Fibroblast of lung (primary cell): ENCODE data around the gene KLHDC7A. TPM values are rescaled to one million over a fixed set of nuclear protein-coding genes. Genes with fewer than 3 reads are reported as not detected.

Experiments used
- DNase-seq, 2 donors: peaks; one replicate each; pipeline versions ENCODE4 v3.0.0 to v3.0.0-alpha.2; 2010; ENCODE audit warnings: low read depth in 2 of 2
- H2AFZ ChIP-seq: 2 replicates; pipeline ENCODE4 v1.5.1; 2012; ENCODE audit warnings: low read length, control low read depth, inconsistent platforms
- H3K27ac ChIP-seq: 2 replicates; pipeline ENCODE4 v1.5.1; 2011; ENCODE audit warnings: low read length, control low read depth; ENCODE audit not compliant: insufficient read depth
- H3K27me3 ChIP-seq: 2 replicates; pipeline ENCODE4 v1.5.1; 2011; ENCODE audit warnings: mild to moderate bottlenecking, low read length; ENCODE audit not compliant: control insufficient read depth, insufficient read depth
- H3K36me3 ChIP-seq: 2 replicates; pipeline ENCODE4 v1.5.1; 2011; ENCODE audit warnings: low read length; ENCODE audit not compliant: control insufficient read depth, insufficient read depth
- H3K4me1 ChIP-seq: 2 replicates; pipeline ENCODE4 v1.5.1; 2011; ENCODE audit warnings: low read length; ENCODE audit not compliant: control insufficient read depth, insufficient read depth; ENCODE audit errors: extremely low read depth
- H3K4me2 ChIP-seq: 2 replicates; pipeline ENCODE4 v1.5.1; 2011; ENCODE audit warnings: low read length, control low read depth; ENCODE audit not compliant: insufficient read depth; ENCODE audit errors: extremely low read depth
- H3K4me3 ChIP-seq, 4 experiments: fragments of 200-600 bp in 1 of 4; sonication (generic) in 1 of 4; replicated peaks in 1 of 4; 2 replicates each; pipeline ENCODE4 v1.5.1; 2011 to 2016; ENCODE audit warnings: low read length in 4 of 4, low read depth in 3 of 4, mild to moderate bottlenecking in 3 of 4, control low read depth in 2 of 4, inconsistent platforms in 1 of 4, mixed read lengths in 1 of 4; ENCODE audit not compliant: insufficient read depth in 1 of 4; ENCODE audit errors: control extremely low read depth in 1 of 4
- H3K79me2 ChIP-seq: 2 replicates; pipeline ENCODE4 v1.5.1; 2012; ENCODE audit warnings: mild to moderate bottlenecking, low read length, inconsistent platforms; ENCODE audit not compliant: control insufficient read depth, insufficient read depth
- H3K9ac ChIP-seq: 2 replicates; pipeline ENCODE4 v1.5.1; 2011; ENCODE audit warnings: mild to moderate bottlenecking, low read length, control low read depth; ENCODE audit not compliant: insufficient read depth
- H3K9me3 ChIP-seq: 2 replicates; pipeline ENCODE4 v1.5.1; 2012; ENCODE audit warnings: low read depth, low read length; ENCODE audit not compliant: control insufficient read depth, insufficient read depth
- H4K20me1 ChIP-seq: 2 replicates; pipeline ENCODE4 v1.5.1; 2011; ENCODE audit warnings: low read length; ENCODE audit not compliant: control insufficient read depth, insufficient read depth; ENCODE audit errors: extremely low read depth
- EZH2 ChIP-seq: IDR thresholded peaks from 2 replicates; pipeline ENCODE4 v1.5.1; 2012; ENCODE audit warnings: low read length, control low read depth, mild to moderate bottlenecking; ENCODE audit errors: missing control alignments
- polyA plus RNA-seq, 2 donors: library from polyadenylated mRNA; depleted of rRNA in 1 of 2; stranded (reverse) in 1 of 2; unstranded in 1 of 2; fragments of >200 nt; gene quantifications; 2 replicates each; pipeline ENCODE4 v1.2.1, GENCODE V29; 2011 to 2012; ENCODE audit warnings: missing spikeins in 1 of 2
- total RNA-seq: library from RNA; depleted of rRNA; stranded (reverse); fragments of >200 nt; gene quantifications from 2 replicates; pipeline ENCODE4 v1.2.1, GENCODE V29; 2014
- TF ChIP-seq, protein P1 (sequence below), 2 donors: IDR thresholded peaks in 1 of 2; conservative IDR thresholded peaks in 1 of 2; 1 replicate in 1 of 2; 2 replicates in 1 of 2; pipeline ENCODE4 v1.5.1; 2011 to 2012; ENCODE audit warnings: low read length in 2 of 2, control low read depth in 1 of 2, inconsistent platforms in 1 of 2, low read depth in 1 of 2, mild to moderate bottlenecking in 1 of 2

The KLHDC7A gene
- total and polyA plus RNA-seq, 2 donors (not counting 1 experiment from before 2014, with no cell fraction given), result not detected

DNA sequence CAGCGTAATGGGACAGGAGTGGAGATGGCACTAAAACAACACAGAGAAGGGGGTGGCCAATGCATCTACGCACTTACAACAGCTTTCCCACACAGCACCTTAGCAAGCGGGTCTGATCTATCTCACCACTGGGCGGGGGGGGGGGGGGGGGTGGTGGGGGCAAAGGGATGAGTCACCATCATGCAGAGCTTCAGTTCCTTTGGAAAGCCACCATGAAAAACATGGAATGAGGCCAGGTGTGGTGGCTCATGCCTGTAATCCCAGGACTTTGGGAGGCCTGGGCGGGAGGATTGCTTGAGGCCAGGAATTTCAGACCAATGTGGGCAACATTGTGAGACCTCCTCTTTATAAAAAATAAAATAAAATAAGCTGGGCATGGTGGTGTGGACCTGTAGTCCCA is 47.2 kb downstream of the KLHDC7A start:
- no peak overlapping the region for H3K4me3 ChIP-seq

DNA sequence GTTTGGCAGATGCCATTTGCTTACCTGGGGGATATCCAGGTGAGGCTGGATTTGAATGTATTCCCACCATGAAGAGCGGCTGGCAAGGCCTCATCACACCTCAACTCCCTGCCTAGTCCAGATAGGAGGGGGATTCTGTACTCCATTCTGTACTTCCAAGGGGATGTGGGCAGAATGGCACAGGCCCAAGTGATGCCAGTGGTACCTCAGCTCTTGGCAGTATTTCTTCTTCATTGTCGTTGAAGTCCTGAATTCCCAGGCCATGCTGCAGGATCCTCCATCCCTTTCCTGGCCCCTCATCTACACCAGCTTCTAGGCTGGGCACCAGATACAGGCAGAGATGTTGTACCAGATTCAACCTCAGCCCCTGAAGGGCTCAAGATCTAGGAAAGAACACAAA is 47.9 kb downstream of the KLHDC7A start:
- Histone ChIP-seq H3K4me2 (no peak overlapping the region), H3K4me3 (no peak overlapping the region), H3K27ac (no peak overlapping the region), H4K20me1 (no peaks in the 10 kb centered on the region), H3K4me1 (no peaks in the 10 kb centered on the region), H3K36me3 (no peaks in the 10 kb centered on the region), H3K9me3 (no peaks in the 10 kb centered on the region), H3K27me3 (no peaks in the 10 kb centered on the region), H3K79me2 (no peaks in the 10 kb centered on the region), H3K9ac (no peak overlapping the region), H2AFZ (no peak overlapping the region)
- TF ChIP-seq, protein P1, sequence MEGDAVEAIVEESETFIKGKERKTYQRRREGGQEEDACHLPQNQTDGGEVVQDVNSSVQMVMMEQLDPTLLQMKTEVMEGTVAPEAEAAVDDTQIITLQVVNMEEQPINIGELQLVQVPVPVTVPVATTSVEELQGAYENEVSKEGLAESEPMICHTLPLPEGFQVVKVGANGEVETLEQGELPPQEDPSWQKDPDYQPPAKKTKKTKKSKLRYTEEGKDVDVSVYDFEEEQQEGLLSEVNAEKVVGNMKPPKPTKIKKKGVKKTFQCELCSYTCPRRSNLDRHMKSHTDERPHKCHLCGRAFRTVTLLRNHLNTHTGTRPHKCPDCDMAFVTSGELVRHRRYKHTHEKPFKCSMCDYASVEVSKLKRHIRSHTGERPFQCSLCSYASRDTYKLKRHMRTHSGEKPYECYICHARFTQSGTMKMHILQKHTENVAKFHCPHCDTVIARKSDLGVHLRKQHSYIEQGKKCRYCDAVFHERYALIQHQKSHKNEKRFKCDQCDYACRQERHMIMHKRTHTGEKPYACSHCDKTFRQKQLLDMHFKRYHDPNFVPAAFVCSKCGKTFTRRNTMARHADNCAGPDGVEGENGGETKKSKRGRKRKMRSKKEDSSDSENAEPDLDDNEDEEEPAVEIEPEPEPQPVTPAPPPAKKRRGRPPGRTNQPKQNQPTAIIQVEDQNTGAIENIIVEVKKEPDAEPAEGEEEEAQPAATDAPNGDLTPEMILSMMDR (conservative IDR thresholded peaks at IDR 0.05 in 1 of 2, IDR thresholded peaks at IDR 0.05 in 1 of 2; ENCODE audit: low read depth in 1 of 2, low read length in 2 of 2), result no peak
- no peak for TF ChIP-seq EZH2
- DNase-seq, result no peak

More for the DNA sequence above, 47.2 kb downstream of the KLHDC7A start:
- H3K9me3 ChIP-seq, result no peaks in the 10 kb centered on the region
- H4K20me1 ChIP-seq, result no peaks in the 10 kb centered on the region
- no peaks in the 10 kb centered on the region for H3K27me3 ChIP-seq
- no peaks in the 10 kb centered on the region for H3K79me2 ChIP-seq
- no peak overlapping the region for H3K4me2 ChIP-seq
- no peak overlapping the region for H2AFZ ChIP-seq
- H3K36me3 ChIP-seq, result no peaks in the 10 kb centered on the region
- no peak for DNase-seq
- no peaks in the 10 kb centered on the region for H3K4me1 ChIP-seq
- no peak overlapping the region for H3K9ac ChIP-seq
- TF ChIP-seq EZH2, result no peak
- no peak overlapping the region for H3K27ac ChIP-seq

DNA sequence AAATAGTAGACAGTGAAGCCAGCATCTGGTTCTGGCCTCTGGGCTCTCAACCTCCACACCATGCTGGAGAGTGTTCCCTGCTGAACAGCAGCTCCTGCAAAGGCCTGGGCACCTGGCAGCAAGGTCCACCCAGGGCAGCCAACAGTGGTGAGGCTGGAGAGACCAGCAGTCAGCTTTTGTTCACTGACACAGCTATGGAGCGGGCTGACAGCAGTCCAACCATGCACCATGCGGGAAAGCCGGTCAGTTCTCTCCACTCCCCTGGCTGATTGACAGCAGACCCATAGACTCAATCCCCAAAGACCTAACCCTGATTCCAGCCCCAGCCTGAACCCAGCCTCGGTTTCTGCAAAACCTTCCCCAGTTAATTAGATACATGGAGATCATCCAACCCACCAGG is 49.0 kb downstream of the KLHDC7A start:
- no peak for TF ChIP-seq EZH2
- TF ChIP-seq, protein P1 (conservative IDR thresholded peaks at IDR 0.05 in 1 of 2, IDR thresholded peaks at IDR 0.05 in 1 of 2; ENCODE audit: low read depth in 1 of 2, low read length in 2 of 2), result no peak
- H2AFZ ChIP-seq, result no peak overlapping the region

More for the DNA sequence above, 49.0 kb downstream of the KLHDC7A start:
- H4K20me1 ChIP-seq, result no peaks in the 10 kb centered on the region
- no peaks in the 10 kb centered on the region for H3K9me3 ChIP-seq
- no peaks in the 10 kb centered on the region for H3K27me3 ChIP-seq
- H3K27ac ChIP-seq, result no peak overlapping the region
- H3K36me3 ChIP-seq, result no peaks in the 10 kb centered on the region
- H3K9ac ChIP-seq, result no peak overlapping the region
- no peak for DNase-seq
- no peaks in the 10 kb centered on the region for H3K4me1 ChIP-seq
- H3K79me2 ChIP-seq, result no peaks in the 10 kb centered on the region
- H3K4me3 ChIP-seq, result no peak overlapping the region
- H3K4me2 ChIP-seq, result no peak overlapping the region
